KOPT-K1 (cell line): ENCODE results near the gene GPSM1.
"Not testable (repeated sequence)": the region's sequence is repeated elsewhere in the genome, so short reads cannot be mapped to it uniquely, and the experiment has no call there.

ENCODE experiments used
- H3K27ac ChIP-seq: fragments of 200-600 bp; sonication (generic); 2 replicates; pipeline ENCODE4 v1.5.1; 2016; ENCODE audit warnings: antibody characterized with exemption, mild to moderate bottlenecking, low read depth, low read length; ENCODE audit not compliant: poor library complexity, severe bottlenecking
- H3K36me3 ChIP-seq: fragments of 200-600 bp; sonication (generic); 2 replicates; pipeline ENCODE4 v1.5.1; 2017; ENCODE audit warnings: antibody characterized with exemption, mild to moderate bottlenecking, low read length, moderate library complexity; ENCODE audit not compliant: insufficient read depth
- H3K9me3 ChIP-seq: fragments of 200-600 bp; sonication (generic); 2 replicates; pipeline ENCODE4 v1.5.1; 2017; ENCODE audit warnings: antibody characterized with exemption, low read length, mild to moderate bottlenecking; ENCODE audit not compliant: insufficient read depth, poor library complexity, severe bottlenecking

GPSM1 gene

GRCh38 chr9:136395345-136396218 is 68.2 kb downstream of the GPSM1 start:
- H3K27ac ChIP-seq, result no peak overlapping the region
- H3K36me3 ChIP-seq, result peaks cover 75% of the 10 kb centered on the region
- H3K9me3 ChIP-seq, result no peaks in the 10 kb centered on the region

GRCh38 chr9:136396219-136396515 is 68.8 kb downstream of the GPSM1 start:
- H3K36me3 ChIP-seq, result peaks cover 72% of the 10 kb centered on the region
- no peak overlapping the region for H3K27ac ChIP-seq
- no peaks in the 10 kb centered on the region for H3K9me3 ChIP-seq

GRCh38 chr9:136397643-136398042 is 70.3 kb downstream of the GPSM1 start:
- Histone ChIP-seq H3K36me3 (peaks cover 72% of the 10 kb centered on the region), H3K9me3 (no peaks in the 10 kb centered on the region), H3K27ac (no peak overlapping the region)

GRCh38 chr9:136398286-136398685 is 70.9 kb downstream of the GPSM1 start:
- Histone ChIP-seq H3K27ac (no peak overlapping the region), H3K36me3 (peaks cover 68% of the 10 kb centered on the region), H3K9me3 (no peaks in the 10 kb centered on the region)

GRCh38 chr9:136399176-136400037 is 72.1 kb downstream of the GPSM1 start:
- Histone ChIP-seq H3K36me3 (peaks cover 64% of the 10 kb centered on the region), H3K27ac (peak overlapping the region; percentile 52), H3K9me3 (no peaks in the 10 kb centered on the region)

- peak within 1 kb of the TSS; percentile 52 for H3K27ac ChIP-seq
Measured at GRCh38 chr9:136400038-136400834, 72.9 kb downstream of the GPSM1 start, which contains the start of gene SNAPC4. Gene SNAPC4, minus strand, starts transcription at chr9:136400170. Its CDS starts 1,742 bp downstream, at chr9:136398428.

GRCh38 chr9:136401173-136401922 is 74.0 kb downstream of the GPSM1 start:
- Histone ChIP-seq H3K9me3 (no peaks in the 10 kb centered on the region), H3K27ac (no peak overlapping the region), H3K36me3 (peaks cover 62% of the 10 kb centered on the region)

More at GRCh38 chr9:136400038-136400834, 72.9 kb downstream of the GPSM1 start, which contains the start of gene SNAPC4:
- Histone ChIP-seq H3K36me3 (peaks cover 63% of the 10 kb centered on the region), H3K9me3 (no peaks in the 10 kb centered on the region)

GRCh38 chr9:136402067-136402466 is 74.7 kb downstream of the GPSM1 start:
- Histone ChIP-seq H3K36me3 (peaks cover 60% of the 10 kb centered on the region), H3K9me3 (no peaks in the 10 kb centered on the region), H3K27ac (no peak overlapping the region)

- Histone ChIP-seq H3K9me3 (no peaks in the 10 kb centered on the region), H3K36me3 (peaks cover 60% of the 10 kb centered on the region), H3K27ac (peak overlapping the region; percentile 40)
Measured at GRCh38 chr9:136403538-136403914, 76.2 kb downstream of the GPSM1 start.

GRCh38 chr9:136403915-136404800 is 76.8 kb downstream of the GPSM1 start:
- Histone ChIP-seq H3K36me3 (peaks cover 58% of the 10 kb centered on the region), H3K27ac (peak overlapping the region; percentile 42), H3K9me3 (no peaks in the 10 kb centered on the region)

GRCh38 chr9:136404801-136405136 is 77.4 kb downstream of the GPSM1 start:
- Histone ChIP-seq H3K9me3 (no peaks in the 10 kb centered on the region), H3K27ac (peak overlapping the region; percentile 42), H3K36me3 (peaks cover 58% of the 10 kb centered on the region)

GRCh38 chr9:136405481-136405880 is 78.1 kb downstream of the GPSM1 start:
- peaks cover 58% of the 10 kb centered on the region for H3K36me3 ChIP-seq
- no peak overlapping the region for H3K27ac ChIP-seq
- no peaks in the 10 kb centered on the region for H3K9me3 ChIP-seq

- not testable (repeated sequence) for H3K27ac ChIP-seq, H3K9me3 ChIP-seq
- H3K36me3 ChIP-seq, result peaks cover 58% of the 10 kb centered on the region
Measured at GRCh38 chr9:136405904-136406303, 78.6 kb downstream of the GPSM1 start.
